Esophagus muscularis mucosa (tissue), 4 donors: ENCODE measurements around the gene SRXN1. TPM values are rescaled to one million over a fixed set of nuclear protein-coding genes. Genes with fewer than 3 reads are reported as not detected.

Source experiments
- DNase-seq: peaks from one replicate; pipeline ENCODE4 v3.0.0-alpha.2; 2017; ENCODE audit errors: extremely low spot score
- H3K27ac ChIP-seq, 4 donors: fragments of 200-600 bp; sonication (generic); replicated peaks in 1 of 4; 1 replicate in 3 of 4; 2 replicates in 1 of 4; pipeline ENCODE4 v1.5.1; 2016 to 2019; ENCODE audit warnings: mild to moderate bottlenecking in 1 of 4
- H3K27me3 ChIP-seq, 4 donors: fragments of 200-600 bp; sonication (generic); one replicate each; pipeline versions ENCODE4 v1.5.1 to v1.6.0; 2016 to 2019
- H3K36me3 ChIP-seq, 4 donors: fragments of 200-600 bp; sonication (generic); one replicate each; pipeline ENCODE4 v1.5.1; 2016 to 2019
- H3K4me1 ChIP-seq, 4 donors: fragments of 200-600 bp; sonication (generic); one replicate each; pipeline ENCODE4 v1.5.1; 2016 to 2019
- H3K4me3 ChIP-seq, 4 donors: fragments of 200-600 bp; sonication (generic); 1 replicate in 2 of 4; 2 replicates in 2 of 4; pipeline ENCODE4 v1.5.1; 2016 to 2019; ENCODE audit warnings: mild to moderate bottlenecking in 4 of 4, moderate library complexity in 1 of 4
- H3K9me3 ChIP-seq, 4 donors: fragments of 200-600 bp; sonication (generic); 1 replicate in 3 of 4; 2 replicates in 1 of 4; pipeline ENCODE4 v1.5.1; 2016 to 2019
- EP300 ChIP-seq: sonication (generic); formaldehyde crosslinking; IDR thresholded peaks from one replicate; pipeline ENCODE4 v1.6.1; 2017; ENCODE audit warnings: antibody characterized with exemption
- POLR2A ChIP-seq: fragments of 450-650 bp; IDR thresholded peaks from one replicate; pipeline ENCODE4 v1.6.1; 2017; ENCODE audit warnings: antibody characterized with exemption, moderate library complexity, mild to moderate bottlenecking, low read depth
- POLR2AphosphoS5 ChIP-seq, 2 donors: sonication (generic); formaldehyde crosslinking; IDR thresholded peaks; one replicate each; pipeline ENCODE4 v1.6.1; 2017; ENCODE audit warnings: antibody characterized with exemption in 2 of 2
- WGBS: methylation state at CpG from one replicate; pipeline ENCODE4 v1.1.5; 2018; 5-methylcytosine and 5-hydroxymethylcytosine counted together
- intact Hi-C: fragments of 100-400 bp; cut with DNase I; formaldehyde crosslinking; loops from one replicate; pipeline ENCODE4 v1.15.1; 2023
- total RNA-seq, 4 donors: library from RNA; depleted of rRNA; stranded (reverse); fragments of >200 nt; gene quantifications; one replicate each; pipeline versions ENCODE4 v1.1.0 to v1.2.1, GENCODE V29; 2016
- TF ChIP-seq, protein P1 (sequence below), 3 experiments: fragments of 200-600 bp in 2 of 3; fragments of 450-650 bp in 1 of 3; sonication (generic) in 2 of 3; IDR thresholded peaks; one replicate each; pipeline ENCODE4 v1.5.1; 2017 to 2019; ENCODE audit warnings: antibody characterized with exemption in 3 of 3, mild to moderate bottlenecking in 2 of 3, moderate library complexity in 1 of 3

The SRXN1 gene
- total RNA-seq, 4 donors from 2014 or later: 37.0 to 58.2 (median 41.4) TPM

- no peaks in the 10 kb centered on the region for H3K9me3 ChIP-seq
- no peak overlapping the region for H3K27ac ChIP-seq
- H3K36me3 ChIP-seq: no peaks in the 10 kb centered on the region
- peaks cover 0 to 41% (median 3%) of the 10 kb centered on the region in 4 donors for H3K27me3 ChIP-seq
- H3K4me1 ChIP-seq: peaks cover 0 to 20% (median 3%) of the 10 kb centered on the region in 4 donors
- 85% methylated on average over 2 of the region's 2 CpGs for whole genome bisulfite sequencing
- H3K4me3 ChIP-seq: no peak overlapping the region
- DNase-seq: no peak
- intact Hi-C loops: no loop called here
- TF ChIP-seq POLR2AphosphoS5 (IDR thresholded peaks at IDR 0.05) (no peak), EP300 (no peak), POLR2A (no peak)
- TF ChIP-seq, protein P1, sequence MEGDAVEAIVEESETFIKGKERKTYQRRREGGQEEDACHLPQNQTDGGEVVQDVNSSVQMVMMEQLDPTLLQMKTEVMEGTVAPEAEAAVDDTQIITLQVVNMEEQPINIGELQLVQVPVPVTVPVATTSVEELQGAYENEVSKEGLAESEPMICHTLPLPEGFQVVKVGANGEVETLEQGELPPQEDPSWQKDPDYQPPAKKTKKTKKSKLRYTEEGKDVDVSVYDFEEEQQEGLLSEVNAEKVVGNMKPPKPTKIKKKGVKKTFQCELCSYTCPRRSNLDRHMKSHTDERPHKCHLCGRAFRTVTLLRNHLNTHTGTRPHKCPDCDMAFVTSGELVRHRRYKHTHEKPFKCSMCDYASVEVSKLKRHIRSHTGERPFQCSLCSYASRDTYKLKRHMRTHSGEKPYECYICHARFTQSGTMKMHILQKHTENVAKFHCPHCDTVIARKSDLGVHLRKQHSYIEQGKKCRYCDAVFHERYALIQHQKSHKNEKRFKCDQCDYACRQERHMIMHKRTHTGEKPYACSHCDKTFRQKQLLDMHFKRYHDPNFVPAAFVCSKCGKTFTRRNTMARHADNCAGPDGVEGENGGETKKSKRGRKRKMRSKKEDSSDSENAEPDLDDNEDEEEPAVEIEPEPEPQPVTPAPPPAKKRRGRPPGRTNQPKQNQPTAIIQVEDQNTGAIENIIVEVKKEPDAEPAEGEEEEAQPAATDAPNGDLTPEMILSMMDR (IDR thresholded peaks at IDR 0.05): no peak
Observed at GRCh38 chr20:597560-597959, 55.4 kb downstream of the SRXN1 start.

Other genes with a start within 250 kb of the SRXN1 start
- 10 to 100 TPM; 75.7 to 85.6 (median 80.7) TPM for gene RBCK1, start 244.9 kb downstream of the SRXN1 start, total RNA-seq
- gene TBC1D20, start 190.7 kb downstream of the SRXN1 start, total RNA-seq: 10 to 100 TPM; 34.9 to 47.7 (median 41.7) TPM
- 10 to 100 TPM; 41.5 to 69.5 (median 53.6) TPM for gene CSNK2A1, start 109.4 kb downstream of the SRXN1 start, total RNA-seq
- 1 to 10 TPM; 2.3 to 5.7 (median 3.3) TPM for gene TCF15, start 42.9 kb downstream of the SRXN1 start, total RNA-seq
- gene SCRT2, start 22.6 kb upstream of the SRXN1 start, total RNA-seq: not detected
- 1 to 10 TPM in 3 of 4 donors, not detected in 1; 1.5 to 2.2 (median 1.7) TPM for gene SLC52A3, start 115.3 kb upstream of the SRXN1 start, total RNA-seq
- gene FAM110A, start 180.5 kb upstream of the SRXN1 start, total RNA-seq: 1 to 10 TPM; 2.0 to 4.4 (median 3.2) TPM